DOHH2 (cell line): ENCODE measurements around the gene STX8.

Source experiments
- H3F3A ChIP-seq: fragments of 200-600 bp; sonication (generic), shearing (Covaris generic); 2 replicates; pipeline ENCODE4 v1.6.0; 2016; ENCODE audit warnings: antibody characterized with exemption, mild to moderate bottlenecking; ENCODE audit not compliant: control insufficient read depth, insufficient read depth
- H3K27ac ChIP-seq: fragments of 200-600 bp; sonication (generic); 2 replicates; pipeline ENCODE4 v1.5.1; 2014; ENCODE audit warnings: low read depth, mild to moderate bottlenecking, low read length, moderate library complexity
- H3K27me3 ChIP-seq: fragments of 200-600 bp; sonication (generic); 2 replicates; pipeline ENCODE4 v1.6.1; 2014; ENCODE audit warnings: mild to moderate bottlenecking, low read length, mixed read lengths; ENCODE audit not compliant: control insufficient read depth
- H3K36me3 ChIP-seq: fragments of 200-600 bp; sonication (generic); 2 replicates; pipeline ENCODE4 v1.6.1; 2014; ENCODE audit warnings: mild to moderate bottlenecking, low read length, moderate library complexity, mixed read lengths; ENCODE audit not compliant: control insufficient read depth
- H3K4me1 ChIP-seq: fragments of 200-600 bp; sonication (generic); 2 replicates; pipeline ENCODE4 v1.6.1; 2014; ENCODE audit warnings: mild to moderate bottlenecking, low read length, mixed read lengths; ENCODE audit not compliant: control insufficient read depth
- H3K4me2 ChIP-seq: fragments of 200-600 bp; sonication (generic); 2 replicates; pipeline ENCODE4 v1.6.0; 2014; ENCODE audit warnings: mild to moderate bottlenecking, low read length, moderate library complexity
- H3K4me3 ChIP-seq: fragments of 200-600 bp; sonication (generic); 2 replicates; pipeline ENCODE4 v1.5.1; 2014; ENCODE audit warnings: mild to moderate bottlenecking, low read length, mixed read lengths
- H3K79me2 ChIP-seq: fragments of 200-600 bp; sonication (generic); 2 replicates; pipeline ENCODE4 v1.6.1; 2014; ENCODE audit warnings: mild to moderate bottlenecking, low read length, mixed read lengths; ENCODE audit not compliant: control insufficient read depth
- H3K9me2 ChIP-seq: fragments of 200-600 bp; sonication (generic); replicated peaks from 2 replicates; pipeline ENCODE4 v1.6.1; 2014; ENCODE audit warnings: mild to moderate bottlenecking, low read length, mixed read lengths; ENCODE audit not compliant: control insufficient read depth
- H3K9me3 ChIP-seq: fragments of 200-600 bp; sonication (generic); 2 replicates; pipeline ENCODE4 v1.6.1; 2014; ENCODE audit warnings: antibody characterized with exemption, low read length, mixed read lengths; ENCODE audit not compliant: control insufficient read depth, insufficient read depth
- H4K20me1 ChIP-seq: fragments of 200-600 bp; sonication (generic); 2 replicates; pipeline ENCODE4 v1.6.0; 2014; ENCODE audit warnings: low read depth, mild to moderate bottlenecking, antibody characterized with exemption, low read length, moderate library complexity; ENCODE audit not compliant: control insufficient read depth, insufficient read depth
- EZH2phosphoT487 ChIP-seq: fragments of 200-600 bp; sonication (generic); IDR thresholded peaks from 2 replicates; pipeline ENCODE4 v1.6.1; 2017; ENCODE audit warnings: borderline replicate concordance, mild to moderate bottlenecking, antibody characterized with exemption, low read length, moderate library complexity, mixed read lengths
- TF ChIP-seq, protein P1 (sequence below): fragments of 200-600 bp; sonication (generic); IDR thresholded peaks from one replicate; pipeline ENCODE4 v1.5.1; 2014; ENCODE audit warnings: antibody characterized with exemption, mild to moderate bottlenecking, low read depth, low read length; ENCODE audit not compliant: poor library complexity, severe bottlenecking

The STX8 gene

GRCh38 chr17:9517396-9517795 is 58.2 kb downstream of the STX8 start:
- H4K20me1 ChIP-seq: no peaks in the 10 kb centered on the region; the same call in 1 of the 2 replicates
- H3K4me2 ChIP-seq: no peak overlapping the region
- TF ChIP-seq EZH2phosphoT487: no peak
- TF ChIP-seq, protein P1, sequence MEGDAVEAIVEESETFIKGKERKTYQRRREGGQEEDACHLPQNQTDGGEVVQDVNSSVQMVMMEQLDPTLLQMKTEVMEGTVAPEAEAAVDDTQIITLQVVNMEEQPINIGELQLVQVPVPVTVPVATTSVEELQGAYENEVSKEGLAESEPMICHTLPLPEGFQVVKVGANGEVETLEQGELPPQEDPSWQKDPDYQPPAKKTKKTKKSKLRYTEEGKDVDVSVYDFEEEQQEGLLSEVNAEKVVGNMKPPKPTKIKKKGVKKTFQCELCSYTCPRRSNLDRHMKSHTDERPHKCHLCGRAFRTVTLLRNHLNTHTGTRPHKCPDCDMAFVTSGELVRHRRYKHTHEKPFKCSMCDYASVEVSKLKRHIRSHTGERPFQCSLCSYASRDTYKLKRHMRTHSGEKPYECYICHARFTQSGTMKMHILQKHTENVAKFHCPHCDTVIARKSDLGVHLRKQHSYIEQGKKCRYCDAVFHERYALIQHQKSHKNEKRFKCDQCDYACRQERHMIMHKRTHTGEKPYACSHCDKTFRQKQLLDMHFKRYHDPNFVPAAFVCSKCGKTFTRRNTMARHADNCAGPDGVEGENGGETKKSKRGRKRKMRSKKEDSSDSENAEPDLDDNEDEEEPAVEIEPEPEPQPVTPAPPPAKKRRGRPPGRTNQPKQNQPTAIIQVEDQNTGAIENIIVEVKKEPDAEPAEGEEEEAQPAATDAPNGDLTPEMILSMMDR: no peak
- H3K4me1 ChIP-seq: no peaks in the 10 kb centered on the region
- no peaks in the 10 kb centered on the region for H3K9me3 ChIP-seq
- H3K27ac ChIP-seq: no peak overlapping the region
- H3F3A ChIP-seq: no peaks in the 10 kb centered on the region
- no peaks in the 10 kb centered on the region for H3K79me2 ChIP-seq
- H3K27me3 ChIP-seq: no peaks in the 10 kb centered on the region
- no peak overlapping the region for H3K4me3 ChIP-seq
- H3K9me2 ChIP-seq: no peaks in the 10 kb centered on the region
- H3K36me3 ChIP-seq: no peaks in the 10 kb centered on the region

DNA sequence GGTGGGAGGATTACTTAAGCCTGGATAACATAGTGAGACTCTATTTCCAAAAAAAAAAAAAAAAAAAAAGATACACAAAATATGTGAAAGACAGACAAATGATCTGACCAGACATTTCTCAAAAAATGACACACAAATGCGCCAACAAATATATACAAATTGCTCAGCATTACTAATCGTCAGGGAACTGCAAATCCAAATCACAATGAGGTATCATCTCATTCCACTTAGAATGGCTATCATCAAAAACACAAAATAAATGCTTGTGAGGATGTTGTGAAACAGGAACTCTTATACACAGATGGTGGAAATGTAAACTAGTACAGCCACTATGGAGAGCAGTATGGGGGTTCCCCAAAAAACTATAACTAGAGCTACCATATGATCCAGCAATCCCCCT is 62.4 kb downstream of the STX8 start:
- Histone ChIP-seq H3K9me3 (no peaks in the 10 kb centered on the region), H3F3A (no peaks in the 10 kb centered on the region), H3K4me3 (no peak overlapping the region), H3K9me2 (no peaks in the 10 kb centered on the region), H4K20me1 (no peaks in the 10 kb centered on the region), H3K4me1 (no peaks in the 10 kb centered on the region), H3K79me2 (no peaks in the 10 kb centered on the region), H3K36me3 (no peaks in the 10 kb centered on the region), H3K4me2 (no peak overlapping the region), H3K27ac (no peak overlapping the region), H3K27me3 (no peaks in the 10 kb centered on the region)
- TF ChIP-seq, protein P1: no peak
- TF ChIP-seq EZH2phosphoT487: no peak

DNA sequence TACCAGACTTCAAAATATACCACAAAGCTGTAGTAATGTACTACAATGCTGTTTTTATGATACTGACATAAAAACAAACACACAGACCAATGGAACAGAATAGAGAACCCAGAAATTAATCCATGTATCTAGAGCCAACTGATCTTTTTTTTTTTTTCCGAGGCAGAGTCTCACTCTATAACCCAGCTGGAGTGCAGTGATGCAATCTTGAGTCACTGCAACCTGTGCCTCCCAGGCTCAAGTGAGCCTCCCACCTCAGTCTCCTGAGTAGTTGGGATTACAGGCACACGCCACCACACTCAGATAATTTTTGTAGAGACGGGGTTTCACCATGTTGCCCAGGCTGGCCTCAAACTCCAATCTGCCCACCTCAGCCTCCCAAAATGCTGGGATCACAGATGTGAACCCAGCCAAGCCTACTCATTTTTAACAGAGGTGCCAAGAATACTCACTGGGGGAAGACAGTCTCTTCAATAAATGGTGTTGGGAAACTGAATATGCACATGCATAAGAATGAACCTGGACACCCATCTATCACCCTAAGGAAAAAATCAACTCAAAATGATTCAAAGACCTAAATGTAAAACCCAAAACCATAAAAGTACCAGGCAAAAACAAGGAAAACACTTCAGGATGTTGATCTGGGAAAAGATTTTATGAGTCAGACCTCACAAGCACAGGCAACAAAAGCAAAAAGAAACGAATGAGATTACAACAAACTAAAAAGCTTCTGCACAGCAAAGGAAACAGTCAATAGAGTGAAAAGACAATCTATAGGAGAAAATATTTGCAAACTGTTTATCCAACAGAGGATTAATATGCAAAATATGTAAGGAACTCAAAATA is 63.1 kb downstream of the STX8 start:
- no peaks in the 10 kb centered on the region for H3F3A ChIP-seq
- H3K4me1 ChIP-seq: no peaks in the 10 kb centered on the region
- H3K36me3 ChIP-seq: no peaks in the 10 kb centered on the region
- H3K4me3 ChIP-seq: no peak overlapping the region
- H3K79me2 ChIP-seq: no peaks in the 10 kb centered on the region
- no peak for TF ChIP-seq EZH2phosphoT487
- TF ChIP-seq, protein P1: no peak
- no peaks in the 10 kb centered on the region for H3K9me3 ChIP-seq
- no peak overlapping the region for H3K27ac ChIP-seq
- no peaks in the 10 kb centered on the region for H4K20me1 ChIP-seq
- no peaks in the 10 kb centered on the region for H3K27me3 ChIP-seq
- H3K9me2 ChIP-seq: no peaks in the 10 kb centered on the region
- H3K4me2 ChIP-seq: no peak overlapping the region
